Measurements from ENCODE around the gene DMD. TPM values are rescaled to one million over a fixed set of nuclear protein-coding genes. Genes with fewer than 3 reads are reported as not detected.

Gene DMD
- total RNA-seq, 1 experiment from 2014 or later = 19.3 TPM

GRCh38 chrX:31138124-31138523, 2073.2 kb downstream of the DMD start:
- peaks cover 20% of the 10 kb centered on the region for H3K36me3 Mint-ChIP-seq (ENCODE audit: insufficient read depth, unreplicated experiment)
- no TSS peak for BruUV-seq (replicated peaks)
- no peak for TF ChIP-seq CTCF (IDR thresholded peaks at IDR 0.05; ENCODE audit: unreplicated experiment)
- H3K9me3 Mint-ChIP-seq (ENCODE audit: unreplicated experiment) = peaks cover 8% of the 10 kb centered on the region
- H3K27me3 Mint-ChIP-seq (ENCODE audit: insufficient read depth, unreplicated experiment) = peaks cover 12% of the 10 kb centered on the region
- POLR2A ChIA-PET = no interaction called here
- no peak overlapping the region for H3K4me3 Mint-ChIP-seq (ENCODE audit: unreplicated experiment)
- no peak overlapping the region for H3K27ac Mint-ChIP-seq (ENCODE audit: low read depth, unreplicated experiment)
- intact Hi-C loops (cut with micrococcal nuclease) = no loop called here
- H3K4me1 Mint-ChIP-seq (ENCODE audit: insufficient read depth, unreplicated experiment) = no peaks in the 10 kb centered on the region
- CTCF ChIA-PET = interaction anchor here (1.9 kb wide), 1 partner anchor 99 kb away, joined by 4 read pairs; no protein-coding TSS in a partner anchor
- DNase-seq (ENCODE audit: unreplicated experiment) = no peak

GRCh38 chrX:31136144-31136611, 2075.2 kb downstream of the DMD start:
- BruUV-seq (replicated peaks) = no TSS peak
- no peak for TF ChIP-seq CTCF (IDR thresholded peaks at IDR 0.05; ENCODE audit: unreplicated experiment)
- H3K36me3 Mint-ChIP-seq (ENCODE audit: insufficient read depth, unreplicated experiment) = peaks cover 25% of the 10 kb centered on the region
- ChIA-PET CTCF (no interaction called here), POLR2A (interaction anchor here (0.7 kb wide), 1 partner anchor 405 kb away, joined by 3 read pairs; no protein-coding TSS in a partner anchor)
- DNase-seq (ENCODE audit: unreplicated experiment) = no peak
- intact Hi-C loops (cut with micrococcal nuclease) = no loop called here
- H3K4me1 Mint-ChIP-seq (ENCODE audit: insufficient read depth, unreplicated experiment) = no peaks in the 10 kb centered on the region
- peaks cover 8% of the 10 kb centered on the region for H3K9me3 Mint-ChIP-seq (ENCODE audit: unreplicated experiment)
- no peak overlapping the region for H3K4me3 Mint-ChIP-seq (ENCODE audit: unreplicated experiment)
- no peak overlapping the region for H3K27ac Mint-ChIP-seq (ENCODE audit: low read depth, unreplicated experiment)
- H3K27me3 Mint-ChIP-seq (ENCODE audit: insufficient read depth, unreplicated experiment) = peaks cover 5% of the 10 kb centered on the region

GRCh38 chrX:31132821-31133241, 2078.5 kb downstream of the DMD start:
- Mint-ChIP-seq H3K4me3 (ENCODE audit: unreplicated experiment) (no peak overlapping the region), H3K27ac (ENCODE audit: low read depth, unreplicated experiment) (no peak overlapping the region), H3K36me3 (ENCODE audit: insufficient read depth, unreplicated experiment) (peaks cover 18% of the 10 kb centered on the region), H3K27me3 (ENCODE audit: insufficient read depth, unreplicated experiment) (no peaks in the 10 kb centered on the region), H3K4me1 (ENCODE audit: insufficient read depth, unreplicated experiment) (no peaks in the 10 kb centered on the region), H3K9me3 (ENCODE audit: unreplicated experiment) (no peaks in the 10 kb centered on the region)
- ChIA-PET POLR2A (no interaction called here), CTCF (no interaction called here)
- BruUV-seq (replicated peaks) = no TSS peak
- TF ChIP-seq CTCF (IDR thresholded peaks at IDR 0.05; ENCODE audit: unreplicated experiment) = no peak
- no peak for DNase-seq (ENCODE audit: unreplicated experiment)
- intact Hi-C loops (cut with micrococcal nuclease) = no loop called here

- CTCF ChIA-PET = interaction anchor here (0.6 kb wide), 1 partner anchor 93 kb away, joined by 3 read pairs; no protein-coding TSS in a partner anchor
- Mint-ChIP-seq H3K36me3 (ENCODE audit: insufficient read depth, unreplicated experiment) (peaks cover 18% of the 10 kb centered on the region), H3K4me1 (ENCODE audit: insufficient read depth, unreplicated experiment) (no peaks in the 10 kb centered on the region), H3K4me3 (ENCODE audit: unreplicated experiment) (no peak overlapping the region), H3K27ac (ENCODE audit: low read depth, unreplicated experiment) (no peak overlapping the region), H3K9me3 (ENCODE audit: unreplicated experiment) (no peaks in the 10 kb centered on the region), H3K27me3 (ENCODE audit: insufficient read depth, unreplicated experiment) (no peaks in the 10 kb centered on the region)
- BruUV-seq (replicated peaks) = no TSS peak
- TF ChIP-seq CTCF (IDR thresholded peaks at IDR 0.05; ENCODE audit: unreplicated experiment) = no peak
- intact Hi-C loops (cut with micrococcal nuclease) = no loop called here
- POLR2A ChIA-PET = no interaction called here
- no peak for DNase-seq (ENCODE audit: unreplicated experiment)
These were observed 2080.7 kb downstream of the DMD start for GRCh38 chrX:31130457-31131220.

All from MCF 10A (cell line).